ENCODE results near the gene SAMD1.

The SAMD1 gene

DNA sequence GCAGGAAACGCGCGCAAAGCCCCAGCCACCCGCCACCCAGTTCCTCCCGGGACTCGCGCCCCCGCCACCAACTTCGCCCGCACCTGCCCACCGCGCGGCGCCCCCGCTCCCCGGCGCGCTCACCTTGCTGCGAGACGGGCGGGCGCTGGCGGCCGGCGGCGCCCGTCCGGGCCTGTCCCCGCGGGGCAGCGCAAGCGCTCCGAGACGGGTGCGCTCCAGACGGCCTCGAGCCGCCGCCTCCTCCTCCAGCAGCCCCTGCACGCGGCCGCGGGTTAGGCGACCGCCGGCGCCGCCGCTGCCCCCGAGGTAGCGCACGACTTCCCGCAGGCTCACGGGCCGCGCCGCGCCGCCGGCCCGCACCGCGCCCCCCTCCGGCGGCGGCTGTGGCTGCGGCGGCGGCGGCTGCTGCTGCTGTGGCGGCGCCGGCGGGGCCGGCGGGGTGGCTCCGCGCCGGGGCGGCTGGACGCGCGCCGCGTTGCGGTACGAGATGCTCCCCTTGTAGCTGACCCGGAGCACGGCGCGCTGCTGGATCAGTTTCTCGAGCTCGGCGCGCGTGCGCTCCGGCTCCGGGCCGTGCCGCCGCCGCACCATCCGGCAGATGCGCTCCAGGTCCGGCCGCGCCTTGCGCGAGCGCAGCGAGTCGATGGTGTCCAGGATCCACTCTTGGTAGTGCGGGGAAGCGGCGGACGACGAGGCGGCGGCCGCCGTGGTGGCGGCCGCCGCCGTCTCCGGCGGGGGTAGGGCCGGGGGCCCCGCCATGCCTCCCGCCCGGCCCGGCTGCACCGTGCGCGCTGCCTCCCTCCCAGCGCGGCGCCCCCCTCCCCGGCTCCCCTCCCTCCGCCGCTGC, 666 bp downstream of the SAMD1 start:
- DNase-seq = peak; percentile 61

DNA sequence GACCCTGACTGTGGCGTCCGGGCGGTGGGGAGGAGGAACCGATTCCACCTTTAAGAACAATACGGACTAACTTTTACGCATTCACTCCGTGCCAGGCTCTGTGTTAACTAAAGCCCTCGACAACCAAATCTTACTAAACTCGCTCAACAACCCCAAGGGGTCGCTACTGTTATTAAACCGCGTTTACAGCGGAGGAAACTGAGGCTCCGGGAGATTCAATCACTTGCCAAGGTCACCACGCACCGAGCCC, 1.2 kb downstream of the SAMD1 start:
- no peak for DNase-seq

DNA sequence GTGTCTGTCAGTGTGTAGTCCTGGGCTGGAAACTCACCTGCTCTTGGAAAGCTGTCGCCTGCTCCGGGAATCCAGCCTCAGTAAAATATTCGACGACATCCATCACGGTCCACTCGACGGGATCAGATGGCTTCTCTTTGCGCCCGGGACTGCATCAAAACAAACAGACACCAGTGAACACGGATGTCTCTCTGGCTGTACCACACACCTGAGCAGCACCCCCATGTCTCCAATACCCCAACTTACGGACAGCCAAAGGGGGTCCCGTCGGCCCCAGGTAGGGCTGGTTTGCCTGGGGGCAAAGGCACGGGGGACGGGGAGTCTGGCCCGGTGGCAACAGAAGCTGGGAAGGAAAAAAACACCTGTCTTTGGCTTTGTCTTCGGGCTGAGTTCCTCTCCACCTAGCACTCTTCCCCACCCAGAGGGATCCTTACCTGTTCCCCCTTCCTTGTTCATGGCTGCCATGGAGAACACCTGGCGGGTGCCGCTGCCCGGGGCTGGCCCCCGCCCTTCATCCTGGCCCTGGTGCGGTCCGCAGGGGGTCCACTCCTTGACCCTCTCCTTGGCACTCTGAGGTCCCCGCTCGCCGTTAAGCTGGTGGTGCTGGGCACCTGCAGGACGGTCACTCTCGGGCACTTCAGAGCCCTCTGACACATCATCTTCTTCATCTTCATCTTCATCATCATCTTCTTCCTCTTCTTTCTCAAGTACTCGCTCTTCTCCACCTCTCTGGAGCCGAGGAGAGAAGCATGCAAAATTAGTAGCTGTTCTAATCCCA, 1.7 kb downstream of the SAMD1 start:
- no peak for DNase-seq

DNA sequence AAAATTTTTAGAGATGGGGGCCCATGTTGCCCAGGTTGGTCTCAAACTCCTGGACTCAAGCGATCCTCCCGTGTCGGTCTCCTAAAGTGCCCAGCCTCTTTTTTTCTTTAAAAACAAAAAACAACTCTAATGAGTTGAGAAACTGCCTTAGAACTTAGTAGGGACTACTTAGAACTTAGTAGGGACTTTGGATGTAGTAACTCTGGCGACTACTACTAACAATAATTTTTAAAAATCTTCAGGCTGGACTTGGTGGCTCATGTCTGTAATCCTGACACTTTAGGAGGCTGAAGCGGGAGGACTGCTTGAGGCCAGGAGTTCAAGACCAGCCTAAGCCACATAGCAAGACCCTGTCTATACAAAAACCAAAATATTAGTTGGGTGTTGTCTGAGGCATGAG, 4.5 kb downstream of the SAMD1 start:
- DNase-seq = no peak

DNA sequence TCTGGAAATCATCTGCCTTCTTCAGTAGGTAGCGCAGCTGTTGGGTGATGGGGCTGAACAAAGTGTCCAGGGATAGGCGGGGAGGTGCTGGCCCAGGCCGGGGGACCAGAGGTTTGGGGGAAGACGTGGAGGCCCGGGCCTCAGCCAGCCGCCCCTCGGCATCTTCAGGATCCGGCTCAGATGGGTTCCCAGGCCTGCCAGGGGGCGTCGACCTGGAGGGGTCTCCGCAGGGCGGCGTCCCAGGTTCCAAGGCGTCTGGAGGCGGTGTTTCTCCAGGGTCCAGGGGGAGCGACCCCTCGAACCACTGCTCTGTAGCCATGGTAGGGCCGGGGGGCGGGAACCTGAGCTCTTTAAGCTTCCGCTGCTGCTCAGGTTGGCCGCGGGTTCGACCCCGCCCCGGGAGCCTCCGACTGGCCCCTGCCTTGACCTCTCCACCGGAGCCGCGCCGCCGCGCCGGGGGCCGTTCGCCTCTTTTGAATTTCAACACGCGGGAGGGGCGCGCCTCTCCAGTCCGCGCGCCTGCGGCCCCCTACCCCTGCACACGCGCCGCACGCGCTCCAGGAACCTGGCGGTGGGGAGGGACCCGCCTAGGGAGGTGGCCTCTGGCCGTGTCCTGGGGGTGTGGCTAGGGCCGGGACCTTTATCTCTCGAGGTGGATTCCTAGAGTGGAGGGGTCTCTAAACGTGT, 5.1 kb downstream of the SAMD1 start, which contains the start of gene C19orf67:
Gene C19orf67 (minus strand): TSS at position 475 of the 687 bp plus-strand sequence. CDS start 156 bp downstream, at position 319.
- DNase-seq = no peak

DNA sequence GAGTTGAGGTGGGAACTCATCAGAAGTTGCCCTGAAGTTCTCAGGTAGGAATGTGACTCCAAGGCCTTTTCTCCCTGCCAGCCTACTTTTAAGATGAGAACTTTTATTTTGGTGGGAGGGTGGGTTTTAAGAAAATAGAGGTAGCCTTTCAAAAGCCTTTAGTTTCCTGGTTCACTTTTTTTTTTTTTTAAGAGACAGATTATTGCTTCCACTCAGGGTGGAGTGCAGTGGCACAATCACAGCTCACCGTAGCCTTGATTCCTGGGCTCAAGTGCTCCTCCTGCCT, 7.9 kb downstream of the SAMD1 start:
- no peak for DNase-seq

GRCh38 chr19:14081797-14082674, 8.5 kb downstream of the SAMD1 start:
- no peak for DNase-seq

- DNase-seq = peak; percentile 100
Observed at GRCh38 chr19:14080887-14081796, 9.4 kb downstream of the SAMD1 start.

DNA sequence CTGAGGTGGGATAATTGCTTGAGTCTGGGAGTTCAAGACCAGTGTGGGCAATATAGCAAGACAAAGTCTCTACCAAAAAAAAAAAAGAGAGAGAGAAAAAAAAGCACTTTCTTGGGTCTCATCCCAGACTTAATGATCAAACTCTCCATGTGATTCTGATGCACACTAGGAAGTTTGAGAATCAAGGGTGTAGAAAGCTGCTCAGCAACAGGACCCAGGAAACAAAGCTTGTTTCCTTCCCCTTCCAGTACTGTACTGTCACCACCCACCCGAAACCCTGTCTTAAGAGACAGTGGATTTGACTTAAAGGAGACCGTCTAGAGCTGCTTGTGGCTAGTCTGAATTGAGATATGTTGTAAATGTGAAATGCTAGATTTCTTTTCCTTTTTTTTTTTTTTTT, 12.1 kb downstream of the SAMD1 start:
- no peak for DNase-seq

- no peak for DNase-seq
Observed at GRCh38 chr19:14073925-14074838, 16.4 kb downstream of the SAMD1 start.

DNA sequence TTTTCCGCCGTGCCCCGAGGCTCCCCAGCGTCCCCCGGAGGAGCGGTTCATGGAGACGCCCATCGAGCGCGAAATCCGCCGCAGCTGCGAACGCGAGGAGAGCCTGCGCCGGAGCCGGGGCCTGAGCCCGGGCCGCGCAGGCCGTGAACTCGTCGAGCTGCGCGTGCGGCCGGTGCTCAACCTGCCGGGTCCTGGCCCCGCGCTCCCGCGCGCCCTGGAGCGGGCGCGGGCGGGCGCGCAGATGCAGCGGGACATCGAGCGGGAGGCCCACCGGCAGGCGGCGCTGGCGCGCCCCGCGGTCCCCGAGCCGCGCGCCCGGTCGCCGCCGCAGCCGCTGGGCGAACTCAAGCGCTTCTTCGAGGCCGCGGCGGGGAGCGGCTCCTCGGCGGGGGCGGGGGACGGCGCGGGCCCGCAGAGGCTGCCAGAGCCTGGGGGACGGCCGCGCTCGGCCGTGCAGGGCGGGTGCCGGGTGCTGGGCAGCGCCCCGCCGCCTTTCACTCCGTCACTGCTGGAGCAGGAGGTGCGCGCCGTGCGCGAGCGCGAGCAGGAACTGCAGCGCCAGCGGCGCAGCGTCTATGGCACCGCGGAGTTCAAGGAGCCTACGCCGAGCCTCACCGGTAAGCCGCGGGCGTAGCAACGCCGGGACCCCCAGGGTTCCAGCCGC, 17.2 kb downstream of the SAMD1 start:
- peak; percentile 74 for DNase-seq

GRCh38 chr19:14072535-14073260, 17.9 kb downstream of the SAMD1 start, which contains the start of gene MISP3:
Gene MISP3 (plus strand): TSS chr19:14072786. CDS start chr19:14073310, 524 bp downstream.
- no peak for DNase-seq

DNA sequence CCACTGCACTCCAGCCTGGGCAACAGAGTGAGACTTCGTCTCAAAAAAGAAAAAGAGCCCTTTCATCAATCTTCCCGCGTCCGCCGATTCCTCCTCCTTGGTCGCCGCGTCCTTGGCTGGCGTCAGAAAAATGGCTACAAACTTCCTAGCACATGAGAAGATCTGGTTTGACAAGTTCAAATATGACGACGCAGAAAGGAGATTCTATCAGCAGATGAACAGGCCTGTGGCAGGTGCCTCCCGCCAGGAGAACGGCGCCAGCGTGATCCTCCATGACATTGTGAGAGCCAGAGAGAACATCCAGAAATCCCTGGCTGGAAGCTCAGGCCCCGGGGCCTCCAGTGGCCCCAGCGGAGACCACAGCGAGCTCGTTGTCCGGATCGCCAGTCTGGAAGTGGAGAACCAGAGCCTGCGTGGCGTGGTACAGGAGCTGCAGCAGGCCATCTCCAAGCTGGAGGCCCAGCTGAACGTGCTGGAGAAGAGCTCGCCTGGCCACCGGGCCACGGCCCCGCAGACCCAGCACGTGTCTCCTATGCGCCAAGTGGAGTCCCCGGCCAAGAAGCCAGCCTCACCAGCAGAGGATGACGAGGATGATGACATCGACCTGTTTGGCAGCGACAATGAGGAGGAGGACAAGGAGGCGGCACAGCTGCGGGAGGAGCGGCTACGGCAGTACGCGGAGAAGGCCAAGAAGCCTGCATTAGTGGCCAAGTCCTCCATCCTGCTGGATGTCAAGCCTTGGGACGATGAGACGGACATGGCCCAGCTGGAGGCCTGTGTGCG, 20.1 kb downstream of the SAMD1 start:
- DNase-seq = no peak

DNA sequence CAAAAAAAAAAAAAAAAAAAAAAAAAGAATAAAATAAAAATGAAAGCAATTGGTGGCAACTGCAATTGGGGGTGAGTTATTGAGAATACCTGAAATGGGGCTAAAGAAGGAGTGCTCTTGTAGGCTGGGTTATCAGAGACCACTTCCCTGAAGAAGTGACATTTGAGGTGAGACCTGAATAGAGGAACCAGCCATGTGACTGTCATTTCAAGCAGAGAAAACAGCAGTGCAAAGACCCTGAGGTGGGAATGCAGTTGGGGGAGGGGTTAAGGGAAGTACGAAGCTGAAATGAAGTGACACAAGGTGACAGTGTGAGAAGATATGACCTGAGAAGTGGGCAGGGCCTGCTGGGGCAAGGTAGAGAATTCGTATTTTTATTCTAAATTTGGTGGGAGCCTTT, 24.4 kb downstream of the SAMD1 start:
- no peak for DNase-seq

- DNase-seq = no peak
Observed at GRCh38 chr19:14063105-14063504, 27.4 kb downstream of the SAMD1 start.

- no peak for DNase-seq
Observed at GRCh38 chr19:14062558-14062855, 28.0 kb downstream of the SAMD1 start.

GRCh38 chr19:14061751-14062557, 28.6 kb downstream of the SAMD1 start, which contains the start of gene PALM3:
Gene PALM3 (minus strand): TSS chr19:14062076. CDS start chr19:14061980, 96 bp downstream.
- DNase-seq = no peak
